H7 (cell line): ENCODE measurements around the gene OBSCN. TPM values are rescaled to one million over a fixed set of nuclear protein-coding genes. Genes with fewer than 3 reads are reported as not detected.

ENCODE experiments used
- DNase-seq: peaks from one replicate; pipeline ENCODE4 v3.0.0; 2012
- H3K27me3 ChIP-seq: 2 replicates; pipeline ENCODE4 v1.6.0; 2011; ENCODE audit warnings: mild to moderate bottlenecking, low read length; ENCODE audit not compliant: control insufficient read depth, insufficient read depth
- H3K36me3 ChIP-seq: replicated peaks from 2 replicates; pipeline ENCODE4 v1.5.1; 2011; ENCODE audit warnings: low read length; ENCODE audit not compliant: control insufficient read depth, insufficient read depth
- H3K4me3 ChIP-seq: 2 replicates; pipeline ENCODE4 v1.5.1; 2011; ENCODE audit warnings: low read depth, mild to moderate bottlenecking, control low read depth, low read length, moderate library complexity; ENCODE audit not compliant: insufficient read depth
- total RNA-seq: library from RNA; depleted of rRNA; stranded (reverse); fragments of >200 nt; shearing (Covaris generic); gene quantifications from 2 replicates; pipeline ENCODE4 v1.2.3, GENCODE V29; 2014

Gene OBSCN
- total RNA-seq, 1 experiment from 2014 or later: 18.9 TPM

GRCh38 chr1:228341814-228342626, 134.2 kb downstream of the OBSCN start:
- Histone ChIP-seq H3K36me3 (no peaks in the 10 kb centered on the region), H3K27me3 (no peaks in the 10 kb centered on the region), H3K4me3 (no peak overlapping the region)
- DNase-seq: no peak

GRCh38 chr1:228342627-228343190, 134.9 kb downstream of the OBSCN start:
- no peak for DNase-seq
- Histone ChIP-seq H3K4me3 (no peak overlapping the region), H3K27me3 (no peaks in the 10 kb centered on the region), H3K36me3 (no peaks in the 10 kb centered on the region)

GRCh38 chr1:228343191-228343661, 135.4 kb downstream of the OBSCN start:
- no peaks in the 10 kb centered on the region for H3K36me3 ChIP-seq
- no peaks in the 10 kb centered on the region for H3K27me3 ChIP-seq
- H3K4me3 ChIP-seq: no peak overlapping the region
- DNase-seq: peak; percentile 41

GRCh38 chr1:228344631-228345072, 136.8 kb downstream of the OBSCN start:
- no peaks in the 10 kb centered on the region for H3K27me3 ChIP-seq
- DNase-seq: no peak
- H3K36me3 ChIP-seq: no peaks in the 10 kb centered on the region
- no peak overlapping the region for H3K4me3 ChIP-seq

GRCh38 chr1:228345201-228345930, 137.5 kb downstream of the OBSCN start:
- Histone ChIP-seq H3K4me3 (no peak overlapping the region), H3K36me3 (no peaks in the 10 kb centered on the region), H3K27me3 (no peaks in the 10 kb centered on the region)
- DNase-seq: no peak

GRCh38 chr1:228346731-228347130, 138.9 kb downstream of the OBSCN start:
- no peak for DNase-seq
- H3K27me3 ChIP-seq: no peaks in the 10 kb centered on the region

GRCh38 chr1:228347181-228347580, 139.3 kb downstream of the OBSCN start:
- H3K4me3 ChIP-seq: no peak overlapping the region
- no peaks in the 10 kb centered on the region for H3K36me3 ChIP-seq
- no peaks in the 10 kb centered on the region for H3K27me3 ChIP-seq
- DNase-seq: no peak

More at GRCh38 chr1:228346731-228347130, 138.9 kb downstream of the OBSCN start:
- H3K4me3 ChIP-seq: no peak overlapping the region
- no peaks in the 10 kb centered on the region for H3K36me3 ChIP-seq

- no peaks in the 10 kb centered on the region for H3K36me3 ChIP-seq
- H3K4me3 ChIP-seq: no peak overlapping the region
- no peaks in the 10 kb centered on the region for H3K27me3 ChIP-seq
- no peak for DNase-seq
Measured at GRCh38 chr1:228348708-228349467, 141.0 kb downstream of the OBSCN start.

- DNase-seq: no peak
- Histone ChIP-seq H3K4me3 (no peak overlapping the region), H3K27me3 (no peaks in the 10 kb centered on the region), H3K36me3 (no peaks in the 10 kb centered on the region)
Measured at GRCh38 chr1:228349701-228350171, 141.9 kb downstream of the OBSCN start.

- Histone ChIP-seq H3K36me3 (no peaks in the 10 kb centered on the region), H3K4me3 (no peak overlapping the region), H3K27me3 (no peaks in the 10 kb centered on the region)
- DNase-seq: no peak
Measured at GRCh38 chr1:228350179-228350742, 142.4 kb downstream of the OBSCN start.

GRCh38 chr1:228350831-228351781, 143.3 kb downstream of the OBSCN start:
- H3K27me3 ChIP-seq: no peaks in the 10 kb centered on the region
- no peaks in the 10 kb centered on the region for H3K36me3 ChIP-seq
- DNase-seq: no peak
- H3K4me3 ChIP-seq: no peak overlapping the region

- no peak for DNase-seq
- no peak overlapping the region for H3K4me3 ChIP-seq
- H3K27me3 ChIP-seq: no peaks in the 10 kb centered on the region
- H3K36me3 ChIP-seq: no peaks in the 10 kb centered on the region
Measured at GRCh38 chr1:228351850-228352249, 144.0 kb downstream of the OBSCN start.
